Lower leg skin (tissue), 3 donors: Measurements from ENCODE around the gene DLG2.

Experiments
- CTCF ChIP-seq, 3 donors: fragments of 450-650 bp; IDR thresholded peaks; one replicate each; pipeline ENCODE4 v1.5.1; 2016; ENCODE audit warnings: antibody characterized with exemption in 3 of 3, mild to moderate bottlenecking in 3 of 3, moderate library complexity in 2 of 3
- POLR2A ChIP-seq, 2 donors: fragments of 450-650 bp; IDR thresholded peaks; one replicate each; pipeline ENCODE4 v1.6.1; 2016 to 2017; ENCODE audit warnings: antibody characterized with exemption in 2 of 2, mild to moderate bottlenecking in 1 of 2, moderate library complexity in 1 of 2

- TF ChIP-seq CTCF (IDR thresholded peaks at IDR 0.05), result no peak
- TF ChIP-seq POLR2A (IDR thresholded peaks at IDR 0.05), result no peak
Observed at GRCh38 chr11:83537131-83537610, 2090.0 kb downstream of the DLG2 start.
